Suprapubic skin (tissue), 3 donors: Measurements from ENCODE around the gene SCAP.

Experiments
- CTCF ChIP-seq, 2 donors: fragments of 200-600 bp in 1 of 2; fragments of 450-650 bp in 1 of 2; sonication (generic) in 1 of 2; IDR thresholded peaks; one replicate each; pipeline ENCODE4 v1.5.1; 2016 to 2019; ENCODE audit warnings: antibody characterized with exemption in 2 of 2, mild to moderate bottlenecking in 1 of 2, moderate library complexity in 1 of 2
- EP300 ChIP-seq: sonication (generic); formaldehyde crosslinking; IDR thresholded peaks from one replicate; pipeline ENCODE4 v1.6.1; 2017; ENCODE audit warnings: antibody characterized with exemption

GRCh38 chr3:47456984-47457383, 18.8 kb downstream of the SCAP start:
- TF ChIP-seq CTCF (IDR thresholded peaks at IDR 0.05) (no peak), EP300 (no peak)
